GM21528 (cell line): Measurements from ENCODE around the gene LPGAT1.
A peak's percentile ranks its signal among the peaks of the same experiment; 100 is the strongest.
"Not testable (repeated sequence)": the region's sequence is repeated elsewhere in the genome, so short reads cannot be mapped to it uniquely, and the experiment has no call there.

Experiments used
- ATAC-seq: cut with Tn5 transposase; IDR thresholded peaks from one replicate; pipeline ENCODE4 v1.9.1; 2021; ENCODE audit warnings: mild to moderate bottlenecking, moderate library complexity; ENCODE audit not compliant: unreplicated experiment, low FRiP score

Gene LPGAT1

DNA sequence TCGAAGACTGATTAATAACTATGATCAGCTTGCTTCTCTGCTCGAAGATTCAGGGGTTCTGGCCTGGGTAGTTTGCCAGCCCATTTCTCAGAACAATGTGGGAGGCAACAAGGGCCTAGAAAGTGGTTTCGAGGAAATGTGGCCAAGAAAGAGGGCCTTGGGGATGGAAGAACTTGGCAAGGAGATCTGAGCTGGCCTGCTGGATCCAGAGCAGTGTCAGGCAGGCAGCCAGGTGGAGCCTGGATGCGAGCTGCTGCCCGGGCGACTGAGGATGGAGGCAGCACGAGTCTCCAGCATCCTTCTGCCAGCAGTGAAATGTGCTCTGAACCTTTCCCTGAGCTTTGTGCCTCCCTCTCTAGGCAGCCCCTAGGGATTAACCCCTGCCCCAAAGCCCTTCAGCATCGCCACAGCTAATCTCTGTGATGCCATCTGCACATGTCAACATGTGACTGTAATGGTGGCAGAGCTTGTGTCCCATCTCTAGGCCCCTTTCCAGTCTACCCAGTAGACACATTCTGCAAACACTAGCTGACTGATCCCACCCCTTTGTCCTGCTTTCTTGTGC, 94.1 kb downstream of the LPGAT1 start:
- no peak for ATAC-seq

DNA sequence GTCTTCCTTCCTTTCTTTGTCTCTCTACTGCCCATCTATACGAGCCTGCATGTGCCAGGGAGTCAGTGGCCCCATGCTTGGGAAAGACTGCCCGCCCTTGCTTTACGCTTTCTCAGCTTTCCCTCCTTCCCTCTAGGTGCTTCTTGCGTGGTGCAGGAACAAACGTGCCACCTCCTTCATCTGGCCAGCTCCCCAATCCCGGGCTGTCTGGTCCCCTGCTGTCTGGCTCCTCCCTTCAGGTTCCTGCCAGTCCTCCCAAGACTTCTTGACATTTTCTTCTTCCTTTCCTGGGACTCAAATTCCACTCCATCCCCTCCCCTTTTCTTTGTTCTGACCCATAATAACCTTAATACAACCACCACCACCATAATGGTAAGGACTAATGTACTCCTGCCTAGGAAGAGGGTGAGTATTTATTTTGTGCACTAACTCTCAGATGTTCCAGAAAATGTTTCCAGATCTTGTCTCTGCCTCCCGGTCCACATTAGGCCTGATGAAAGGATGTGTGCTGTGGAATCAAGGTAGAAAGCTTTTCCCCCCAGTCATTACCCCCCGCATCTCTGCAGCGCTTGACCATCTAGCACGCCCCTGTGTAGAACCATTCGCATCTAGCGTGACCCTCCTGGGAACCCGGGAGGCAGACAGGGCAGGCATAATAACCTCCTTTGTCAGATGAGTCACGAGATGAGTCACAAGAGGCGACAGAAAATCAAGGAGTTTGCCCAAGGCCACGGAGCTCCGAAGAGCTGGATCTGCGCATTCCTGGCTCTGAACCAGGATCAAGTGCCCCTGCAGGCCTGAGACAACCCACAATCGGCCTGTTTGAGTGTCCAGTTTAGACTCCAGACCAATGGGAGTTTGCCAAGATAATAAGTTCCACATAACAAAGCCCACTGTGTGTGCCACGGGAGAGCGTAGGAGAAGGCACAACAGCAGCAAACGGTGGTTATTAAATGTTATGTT, 95.1 kb downstream of the LPGAT1 start:
- no peak for ATAC-seq

DNA sequence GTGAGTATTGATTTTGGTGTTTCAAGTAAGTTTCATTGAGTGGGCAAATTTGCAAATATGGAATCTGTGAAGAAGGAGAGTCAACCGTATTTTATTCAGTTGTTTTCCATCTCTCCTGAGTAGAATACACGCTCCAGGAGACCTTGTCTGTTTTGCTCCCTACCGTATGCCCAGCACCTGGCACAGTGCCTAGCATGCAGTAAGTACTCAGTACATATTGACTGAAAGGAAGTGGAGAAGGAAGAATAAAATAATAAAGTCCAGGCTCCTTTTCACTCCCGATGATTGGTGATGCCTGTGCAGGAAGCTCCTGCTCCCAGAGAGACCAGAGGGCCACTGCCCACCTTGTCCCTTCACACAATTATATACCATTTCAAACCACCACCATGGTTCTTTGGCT, 95.8 kb downstream of the LPGAT1 start:
- no peak for ATAC-seq

DNA sequence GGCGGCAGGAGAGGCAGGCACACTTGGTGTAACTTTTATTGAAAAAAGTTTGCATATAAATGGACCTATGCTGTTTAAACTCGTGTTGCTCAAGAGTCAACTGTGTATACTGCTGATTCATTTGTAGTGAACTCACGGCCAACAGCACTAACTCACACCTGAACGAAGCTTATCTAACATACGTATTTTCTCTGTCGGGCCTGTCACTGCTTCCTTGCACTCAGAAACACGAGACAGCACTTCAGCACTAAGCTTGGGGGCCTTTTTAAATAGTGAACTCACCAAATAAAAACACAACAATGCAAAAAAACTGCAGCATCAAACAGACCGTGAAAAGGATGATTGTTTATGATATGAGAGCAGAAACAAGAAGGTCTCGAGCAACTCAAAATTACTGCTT, 96.2 kb downstream of the LPGAT1 start:
- no peak for ATAC-seq

DNA sequence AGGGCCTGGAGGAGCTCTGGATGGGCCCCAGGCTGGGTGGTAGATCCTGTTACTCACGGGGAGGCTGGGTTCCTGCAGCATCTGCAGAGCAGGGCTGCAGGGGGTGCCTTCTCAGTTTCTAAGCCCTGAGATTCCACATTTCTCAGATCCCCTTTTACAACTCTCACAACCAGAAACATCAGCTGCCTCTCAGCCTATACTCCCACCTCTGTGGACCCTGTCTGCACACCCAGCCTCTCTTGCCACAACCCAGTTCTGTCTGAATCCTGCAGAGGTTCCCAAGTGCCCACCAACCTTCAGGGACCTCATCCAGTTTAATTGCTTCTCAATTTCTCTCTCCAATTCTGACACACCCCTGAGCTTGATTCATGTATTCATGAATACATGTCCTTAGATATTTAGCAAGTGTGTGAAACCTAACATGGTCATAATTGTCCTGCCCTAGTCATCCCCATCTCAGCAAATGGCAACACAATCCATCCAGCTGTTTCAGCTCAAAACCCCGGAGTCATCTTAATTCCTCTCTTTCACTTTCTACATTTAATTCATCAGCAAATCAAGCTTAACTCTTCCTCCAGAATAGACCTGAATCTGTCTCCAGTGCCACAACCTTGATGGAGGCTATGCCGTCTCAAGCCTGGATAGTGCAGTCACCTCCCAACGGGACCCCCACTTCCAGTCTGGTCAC, 98.1 kb downstream of the LPGAT1 start:
- ATAC-seq, result peak; percentile 73

DNA sequence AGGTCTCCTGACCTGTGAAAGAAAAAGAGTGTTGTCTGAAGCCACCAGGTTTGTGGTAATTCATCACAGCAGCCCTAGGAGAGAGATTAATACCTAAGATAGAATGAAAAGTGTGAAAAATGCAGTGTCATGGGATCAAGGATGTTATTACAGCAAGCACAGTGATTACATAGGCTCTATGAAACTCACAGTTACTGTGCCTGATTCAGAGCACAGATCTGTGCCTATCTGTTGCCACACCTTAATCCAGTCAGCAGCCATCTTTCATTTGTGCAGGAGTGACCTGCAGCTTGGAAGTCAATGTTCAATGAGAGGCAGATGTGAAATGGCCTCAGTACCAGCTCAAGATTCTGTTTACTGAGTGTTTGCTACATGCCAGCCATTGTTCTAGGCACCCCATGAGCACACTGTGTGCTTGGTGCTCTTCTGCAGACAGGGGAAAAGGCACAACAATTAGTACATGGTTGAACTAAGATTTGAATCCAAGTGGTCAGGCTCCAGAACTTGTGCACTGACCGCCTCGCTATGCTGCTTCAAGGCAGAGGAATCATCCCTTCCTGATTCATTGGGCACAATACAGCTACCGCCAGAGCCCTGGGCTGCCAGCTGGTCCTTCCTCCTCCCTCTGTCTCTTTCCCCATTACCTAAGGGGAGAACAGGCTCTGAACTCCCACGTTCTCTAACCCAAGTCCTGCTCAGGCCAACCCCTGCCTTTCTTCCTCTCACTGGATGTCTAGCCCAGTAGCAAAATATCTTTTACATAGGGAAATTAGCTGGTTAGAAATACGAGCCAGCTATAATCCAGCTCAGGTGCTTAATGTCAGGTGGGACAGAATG, 98.9 kb downstream of the LPGAT1 start:
- ATAC-seq, result no peak

DNA sequence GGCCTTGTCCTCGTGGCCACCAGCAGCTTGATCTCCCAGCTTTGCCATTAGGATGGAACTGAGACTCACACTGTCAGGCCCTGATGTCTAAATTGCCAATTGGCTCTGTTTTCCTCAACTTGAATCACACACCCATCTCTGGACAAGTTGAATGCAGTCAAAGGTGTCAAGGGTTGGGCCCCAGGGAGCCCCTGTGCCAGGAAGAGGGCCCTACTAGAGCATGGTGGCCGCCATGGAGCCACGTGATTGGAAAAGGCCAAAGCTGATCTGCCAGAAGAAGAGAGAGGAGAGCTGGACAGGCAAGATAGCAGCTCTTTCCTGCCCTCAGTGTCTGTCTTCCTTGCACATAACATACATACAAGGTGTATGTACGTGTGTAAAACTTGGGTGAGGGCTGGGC, 100.2 kb downstream of the LPGAT1 start:
- ATAC-seq, result no peak

DNA sequence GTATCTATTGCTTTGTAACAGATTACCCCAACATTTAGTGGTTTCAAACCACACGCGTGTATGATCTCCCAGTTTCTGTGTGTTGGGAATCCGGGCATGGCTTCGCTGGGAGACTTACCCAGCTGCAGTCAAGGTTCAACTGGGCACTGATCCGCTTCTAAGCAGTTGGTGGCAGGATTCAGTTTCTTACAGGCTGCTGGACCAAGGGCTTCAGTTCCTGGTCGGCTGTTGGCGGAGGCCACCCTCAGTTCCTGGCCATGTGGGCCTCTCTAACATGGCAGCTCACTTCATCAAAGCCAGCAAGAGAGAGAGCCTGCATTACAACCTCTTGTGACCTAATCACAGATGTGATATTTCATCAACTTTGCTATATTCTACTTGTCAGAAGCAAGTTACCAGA, 101.3 kb downstream of the LPGAT1 start:
- no peak for ATAC-seq

DNA sequence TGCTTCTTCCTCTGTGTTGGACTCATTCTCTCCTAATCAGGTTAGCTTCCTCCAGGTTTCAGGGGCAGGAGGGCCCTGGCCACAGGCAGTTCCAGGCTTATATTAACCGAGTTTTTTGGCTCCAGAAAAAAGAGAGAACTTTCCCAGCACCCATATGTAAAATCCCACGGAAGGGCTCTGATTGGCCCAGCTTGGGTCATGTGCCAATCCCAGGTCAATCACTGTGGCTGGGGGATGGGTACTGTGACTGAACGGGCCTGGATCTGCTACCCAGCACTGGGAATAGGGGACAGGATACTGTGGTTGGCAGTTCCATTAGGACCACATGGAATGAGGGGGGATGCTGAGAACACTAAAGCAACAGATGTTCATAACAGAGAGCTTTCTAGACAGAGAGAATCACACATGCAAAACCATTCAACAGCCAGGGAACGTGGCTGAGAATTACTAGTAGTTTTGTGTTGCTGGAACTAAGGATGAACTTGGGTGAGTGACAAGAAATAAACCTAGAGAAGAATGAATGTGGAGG, 104.0 kb downstream of the LPGAT1 start:
- no peak for ATAC-seq

DNA sequence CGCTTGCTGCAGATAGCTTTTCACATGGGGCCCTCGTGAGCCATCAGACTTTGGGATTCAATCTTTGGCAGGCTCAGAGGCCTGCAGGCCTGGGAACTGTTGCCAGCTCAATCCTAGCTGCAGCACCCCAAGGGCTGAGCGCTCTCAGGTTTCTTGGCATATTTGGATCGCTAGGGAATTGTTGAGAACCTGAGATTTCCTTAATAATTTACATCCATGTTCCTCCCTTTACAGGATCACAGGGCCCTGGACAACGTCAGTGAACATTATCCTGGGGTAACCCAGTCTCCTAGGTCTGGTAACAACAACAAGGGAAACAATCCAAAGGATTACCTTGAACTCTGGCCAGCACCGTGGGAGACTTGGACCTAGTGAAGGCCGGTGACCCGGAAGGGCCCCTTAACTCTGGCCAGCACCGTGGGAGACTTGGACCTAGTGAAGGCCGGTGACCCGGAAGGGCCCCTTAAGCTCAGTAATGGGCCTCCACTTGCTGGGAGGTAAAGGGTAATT, 105.8 kb downstream of the LPGAT1 start:
- no peak for ATAC-seq

DNA sequence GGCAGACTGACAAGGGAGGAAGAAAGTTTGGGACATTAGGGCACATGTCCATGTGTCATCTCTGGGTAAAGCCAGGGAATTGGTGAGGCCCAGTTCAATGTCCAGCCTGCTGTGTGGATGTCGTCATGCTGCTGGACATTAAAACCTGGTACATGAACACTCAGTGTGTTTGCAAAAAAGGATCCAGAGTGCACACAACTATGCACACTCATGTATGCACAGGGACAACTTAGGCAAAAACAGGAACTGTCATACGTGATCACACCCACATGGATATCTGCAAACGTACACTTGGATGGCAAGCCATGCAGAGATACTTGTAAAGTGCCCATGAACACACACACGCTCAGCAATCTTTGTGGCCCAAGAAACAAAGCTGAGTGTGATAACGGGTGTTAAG, 107.3 kb downstream of the LPGAT1 start:
- ATAC-seq, result no peak

DNA sequence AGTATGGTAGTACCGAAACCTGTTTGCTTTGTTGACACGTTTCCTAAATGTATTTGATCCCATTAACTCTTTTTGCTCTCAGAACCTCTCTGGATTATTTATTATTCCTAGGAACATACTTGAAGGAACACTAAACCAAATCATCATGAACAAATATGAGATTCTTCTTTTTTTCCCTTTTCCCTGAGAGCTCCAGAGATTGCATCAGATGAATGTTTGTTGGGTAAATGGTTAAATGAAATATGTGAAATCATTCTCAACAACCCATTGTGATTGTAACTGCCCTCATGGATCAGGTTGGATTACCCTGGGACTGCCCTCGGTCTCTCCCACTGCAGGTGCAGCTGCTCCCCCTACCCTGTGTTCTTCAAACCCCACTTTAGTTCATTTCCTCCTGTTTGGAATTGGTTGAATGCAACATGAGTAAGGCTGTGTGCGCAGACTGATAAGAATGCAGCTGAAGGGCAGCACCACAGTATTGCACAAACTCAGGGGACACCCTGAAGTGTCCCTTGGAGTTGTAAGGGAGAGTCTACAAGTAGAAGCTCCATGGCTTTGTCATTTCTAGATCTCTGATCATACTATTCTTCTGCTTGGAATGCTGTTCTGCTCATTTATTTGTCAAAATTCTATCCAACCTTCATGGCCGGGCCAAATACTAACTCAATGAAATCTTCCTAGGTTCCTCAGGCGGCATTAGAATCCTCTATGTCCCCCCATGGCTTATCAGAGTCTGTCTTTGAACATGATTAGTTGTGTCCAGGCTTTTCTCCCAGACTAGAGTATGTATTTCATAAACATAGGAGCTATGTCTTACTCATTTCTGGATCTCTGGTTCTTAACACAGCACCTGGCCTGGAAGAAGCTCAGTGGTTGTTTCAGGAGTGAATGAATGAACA, 108.0 kb downstream of the LPGAT1 start:
- no peak for ATAC-seq

DNA sequence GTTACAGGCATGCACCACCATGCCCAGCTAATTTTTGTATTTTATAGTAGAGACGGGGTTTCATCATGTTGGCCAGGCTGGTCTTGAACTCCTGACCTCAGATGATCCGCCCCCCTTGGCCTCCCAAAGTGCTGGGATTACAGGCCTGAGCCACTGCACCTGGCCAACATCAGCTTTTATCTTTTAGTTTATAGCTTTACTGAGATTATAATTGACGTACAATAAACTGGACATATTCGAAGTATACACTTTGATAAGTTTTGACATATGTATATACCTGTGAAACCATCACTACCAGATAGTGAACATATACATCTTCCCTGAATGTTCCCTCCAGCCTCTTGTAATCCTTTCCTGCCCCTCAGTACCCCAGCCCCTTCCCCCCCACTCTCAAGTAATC, 114.0 kb downstream of the LPGAT1 start:
- ATAC-seq, result not testable (repeated sequence)

DNA sequence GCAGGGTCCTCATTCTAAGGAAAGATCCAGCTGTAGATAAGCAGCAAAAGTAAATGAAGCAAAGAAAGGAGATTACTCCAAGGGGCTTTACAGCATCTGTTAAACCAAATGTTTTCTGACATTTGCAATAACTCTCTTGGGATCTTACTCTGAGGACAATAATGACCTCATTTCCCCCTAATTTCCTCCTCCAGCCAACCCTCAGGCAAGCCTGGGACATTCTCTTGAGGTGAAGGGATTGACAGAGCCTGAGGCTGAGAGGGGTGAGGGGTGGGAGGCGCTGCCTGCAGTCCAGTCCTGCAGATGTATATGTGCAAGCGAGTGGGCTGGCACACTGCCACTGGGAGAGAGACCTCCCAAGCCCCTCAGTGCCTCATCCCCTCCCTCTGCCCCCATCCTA, 114.6 kb downstream of the LPGAT1 start:
- no peak for ATAC-seq

DNA sequence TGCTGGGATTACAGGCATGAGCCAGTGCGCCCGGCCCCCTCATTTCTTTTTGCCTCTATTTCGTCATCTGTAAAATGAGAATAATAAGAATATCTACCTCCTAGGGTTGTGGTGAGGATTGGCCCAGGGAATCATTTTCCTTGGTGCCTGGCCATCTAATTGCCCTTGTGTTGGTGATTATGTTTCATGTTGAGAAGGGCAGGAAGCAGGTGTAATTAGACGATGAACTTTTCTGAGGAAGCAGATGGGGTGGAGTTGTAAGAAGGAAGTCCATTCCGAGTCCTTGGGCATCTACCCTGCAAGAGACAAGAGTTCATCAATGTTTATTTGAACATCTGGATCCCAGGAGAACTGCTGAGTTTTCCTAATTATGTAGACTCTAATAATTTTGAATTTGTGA, 116.4 kb downstream of the LPGAT1 start:
- ATAC-seq, result no peak

DNA sequence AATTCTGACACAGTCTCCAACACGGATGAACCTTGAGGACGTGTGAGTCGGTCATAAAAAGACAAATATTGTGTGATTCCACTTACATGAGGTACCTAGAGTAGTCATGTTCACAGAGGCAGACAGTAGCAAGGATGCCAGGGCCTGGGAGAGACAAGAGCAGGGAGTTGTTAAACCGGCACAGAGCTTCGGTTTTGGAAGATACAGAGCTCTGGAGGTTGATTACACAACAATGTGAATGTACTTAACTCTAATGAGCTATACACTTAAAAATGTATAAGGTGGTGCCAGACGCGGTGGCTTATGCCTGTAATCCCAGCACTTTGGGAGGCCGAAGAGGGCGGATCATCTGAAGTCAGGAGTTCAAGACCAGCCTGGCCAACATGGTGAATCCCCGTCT, 117.3 kb downstream of the LPGAT1 start:
- ATAC-seq, result no peak

DNA sequence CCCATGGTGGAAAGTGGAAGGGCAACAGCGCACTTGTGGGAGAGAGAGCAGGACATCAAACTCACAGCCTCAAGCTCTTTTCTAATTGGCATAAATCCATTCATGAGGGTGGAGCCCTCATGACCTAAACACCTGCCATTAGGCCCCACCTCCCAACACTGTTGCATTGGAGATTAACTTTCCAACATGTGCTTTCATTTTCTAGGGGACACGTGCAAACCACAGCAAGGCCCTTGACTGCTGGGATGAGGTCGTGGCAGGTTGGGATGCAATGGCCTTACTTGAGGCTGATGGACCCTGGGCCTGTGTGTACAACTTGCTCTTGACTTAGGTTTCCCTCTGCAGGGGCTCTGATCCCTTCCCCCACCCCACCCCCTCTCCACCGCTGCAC, 119.3 kb downstream of the LPGAT1 start:
- no peak for ATAC-seq

DNA sequence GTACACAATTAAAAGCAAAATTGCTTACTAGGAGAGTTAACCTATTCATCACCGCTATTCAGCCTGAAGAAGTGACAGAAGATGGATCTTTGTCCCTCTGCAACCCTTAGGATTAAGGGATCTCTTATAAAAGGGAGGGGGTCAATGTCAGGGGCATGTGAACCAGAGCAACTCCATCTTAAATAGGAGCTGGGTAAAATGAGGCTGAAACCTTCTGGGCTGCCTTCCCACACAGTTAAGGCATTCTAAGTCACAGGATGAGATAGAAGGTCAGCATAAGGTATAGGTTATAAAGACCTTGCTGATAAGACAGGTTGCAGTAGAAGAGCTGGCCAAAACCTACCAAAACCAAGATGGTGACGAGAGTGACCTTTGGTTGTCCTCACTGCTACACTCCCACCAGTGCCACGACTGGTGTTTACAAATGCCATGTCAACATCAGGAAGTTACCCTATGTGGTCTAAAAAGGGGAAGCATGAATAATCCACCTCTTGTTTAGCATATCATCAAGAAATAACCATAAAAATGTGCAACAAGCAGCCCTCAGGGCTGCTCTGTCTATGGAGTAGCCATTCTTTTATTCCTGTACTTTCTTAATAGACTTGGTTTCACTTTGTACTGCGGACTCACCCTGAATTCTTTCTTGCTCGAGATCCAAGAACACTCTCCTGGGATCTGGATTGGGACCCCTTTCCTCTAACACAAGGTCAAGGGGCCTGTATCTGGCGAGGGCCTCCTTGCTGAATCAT, 119.8 kb downstream of the LPGAT1 start:
- no peak for ATAC-seq

DNA sequence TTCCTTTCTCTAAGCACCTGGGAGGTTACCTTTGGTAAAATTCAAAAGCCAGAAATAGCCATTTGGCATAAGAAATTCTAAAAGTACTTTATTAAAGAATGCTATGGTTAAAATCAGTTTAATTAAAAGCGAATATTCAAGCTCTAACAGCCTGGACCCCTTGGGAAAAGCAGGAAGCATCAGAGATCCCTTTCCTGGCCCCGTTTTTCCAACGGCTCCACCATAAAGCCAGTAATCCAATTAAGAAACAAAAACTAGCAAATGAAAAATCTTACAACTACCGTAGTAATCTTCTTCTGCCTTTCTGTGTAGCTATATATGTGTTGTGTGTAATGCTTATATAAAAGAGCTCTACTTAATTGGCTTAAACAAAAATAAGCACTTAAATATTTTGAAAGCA, 121.6 kb downstream of the LPGAT1 start:
- no peak for ATAC-seq
